HepG2 (cell line): Measurements from ENCODE around the gene LCAT. TPM values are rescaled to one million over a fixed set of nuclear protein-coding genes. Genes with fewer than 3 reads are reported as not detected.
"Not testable (repeated sequence)": the region's sequence is repeated elsewhere in the genome, so short reads cannot be mapped to it uniquely, and the experiment has no call there.

Experiments used
- ATAC-seq: fragments of 200-7000 bp; cut with Tn5 transposase; 3 replicates; pipeline ENCODE4 v1.9.1; 2020; ENCODE audit warnings: mild to moderate bottlenecking, moderate library complexity
- BruUV-seq: library from RNA; stranded (reverse); fragments of 400-500 nt; replicated peaks from 2 replicates; lab custom pipeline; 2021; lab: Mats Ljungman, UMichigan
- CTCF ChIA-PET: fragments of 300-600 bp; formaldehyde crosslinking; extraction: SDS; loops from one replicate; lab custom pipeline; 2021; ENCODE audit warnings: low total read pairs, inconsistent platforms, low intra/inter-chr PET ratio; lab: Yijun Ruan, JAX
- POLR2A ChIA-PET: fragments of 350-600 bp; sonication (Branson Sonifier 250); formaldehyde crosslinking; loops from one replicate; lab custom pipeline; 2020; ENCODE audit warnings: antibody characterized with exemption, inconsistent platforms; lab: Yijun Ruan, JAX
- DNase-seq: peaks from one replicate; pipeline ENCODE4 v3.0.0-alpha.2; 2015; ENCODE audit warnings: low spot score
- FAIRE-seq: peaks from 3 replicates; lab custom pipeline; 2011; peaks lifted over from hg19 to GRCh38; lab: Jason Lieb, UNC
- H2AFZ ChIP-seq: one replicate; pipeline ENCODE4 v1.6.1; 2011; ENCODE audit warnings: low read length, inconsistent platforms
- H3K27ac ChIP-seq: fragments of 300-600 bp; 3 replicates; pipeline ENCODE4 v1.8.0; 2011; ENCODE audit warnings: mixed run types, mild to moderate bottlenecking, mixed read lengths, low read length, inconsistent platforms; ENCODE audit not compliant: insufficient read depth; ENCODE audit errors: extremely low read length
- H3K27me3 ChIP-seq, 2 experiments: fragments of 200-600 bp in 1 of 2; 2 replicates in 1 of 2; 3 replicates in 1 of 2; pipeline versions ENCODE4 v1.6.0 to v1.8.0; 2011; ENCODE audit warnings: low read length in 2 of 2, mild to moderate bottlenecking in 2 of 2, moderate library complexity in 2 of 2, inconsistent platforms in 1 of 2; ENCODE audit not compliant: insufficient read depth in 2 of 2, control insufficient read depth in 1 of 2
- H3K36me3 ChIP-seq, 2 experiments: fragments of 200-600 bp in 1 of 2; replicated peaks in 1 of 2; 2 replicates in 1 of 2; 3 replicates in 1 of 2; pipeline versions ENCODE4 v1.5.1 to v1.8.0; 2011; ENCODE audit warnings: low read length in 2 of 2, inconsistent platforms in 1 of 2; ENCODE audit not compliant: insufficient read depth in 2 of 2, control insufficient read depth in 1 of 2
- H3K4me1 ChIP-seq: 2 replicates; pipeline ENCODE4 v1.5.1; 2012; ENCODE audit warnings: low read length, inconsistent platforms; ENCODE audit not compliant: insufficient read depth
- H3K4me2 ChIP-seq: 2 replicates; pipeline ENCODE4 v1.6.0; 2011; ENCODE audit warnings: low read depth, low read length, inconsistent platforms
- H3K4me3 ChIP-seq, 3 experiments: fragments of 200-600 bp in 1 of 3; sonication (generic), shearing (Covaris generic) in 1 of 3; replicated peaks in 1 of 3; 2 replicates each; pipeline ENCODE4 v1.5.1; 2011 to 2016; ENCODE audit warnings: low read length in 3 of 3, inconsistent platforms in 2 of 3, low read depth in 2 of 3, mild to moderate bottlenecking in 2 of 3, control low read depth in 1 of 3, mixed read lengths in 1 of 3; ENCODE audit not compliant: insufficient read depth in 1 of 3
- H3K79me2 ChIP-seq: one replicate; pipeline ENCODE4 v1.6.1; 2011; ENCODE audit warnings: low read length, inconsistent platforms; ENCODE audit not compliant: insufficient read depth
- H3K9ac ChIP-seq: 2 replicates; pipeline ENCODE4 v1.6.0; 2011; ENCODE audit warnings: mild to moderate bottlenecking, low read depth, low read length, inconsistent platforms; ENCODE audit not compliant: insufficient read depth
- H3K9me3 ChIP-seq: 2 replicates; pipeline ENCODE4 v1.5.1; 2012; ENCODE audit warnings: mild to moderate bottlenecking, low read length
- H4K20me1 ChIP-seq: 2 replicates; pipeline ENCODE4 v1.6.0; 2011; ENCODE audit warnings: inconsistent platforms, mild to moderate bottlenecking, low read length, moderate library complexity; ENCODE audit not compliant: insufficient read depth
- ZNF121 ChIP-seq: sonication (generic); formaldehyde crosslinking; IDR thresholded peaks from 2 replicates; pipeline ENCODE4 v1.5.0; 2020; ENCODE audit warnings: mild to moderate bottlenecking, missing genetic modification reagents
- WGBS: methylation state at CpG from one replicate; pipeline ENCODE4 v1.1.6; 2017; ENCODE audit warnings: low lambda C conversion rate; 5-methylcytosine and 5-hydroxymethylcytosine counted together
- in situ Hi-C: cut with HindIII; loops from 2 replicates; pipeline ENCODE4 v1.10.0; 2017; ENCODE audit warnings: low pct_unique_long_range_greater_than_20kb; ENCODE audit not compliant: extremely low pct_ligation_motif_present
- intact Hi-C: fragments of 100-400 bp; cut with micrococcal nuclease; formaldehyde crosslinking; loops from one replicate; pipeline ENCODE4 v1.10.0; 2022; ENCODE audit not compliant: unreplicated experiment
- polyA plus RNA-seq, 8 experiments: library from polyadenylated mRNA; depleted of rRNA in 3 of 8; stranded (reverse) in 7 of 8; unstranded in 1 of 8; fragments of >200 nt; fragmentation: Illumina TruSeq in 4 of 8; extraction: Trizol in 4 of 8; gene quantifications; 2 replicates each; pipeline versions ENCODE4 v1.2.1 to v1.2.3, GENCODE V29; 2011 to 2016; ENCODE audit warnings: low read depth in 4 of 8, missing spikeins in 1 of 8, mixed read lengths in 1 of 8; ENCODE audit not compliant: insufficient read depth in 1 of 8
- total RNA-seq, 5 experiments: library from RNA; depleted of rRNA; stranded (reverse); fragments of >200 nt; fragmentation: Illumina TruSeq; extraction: Trizol; gene quantifications; 2 replicates each; pipeline ENCODE4 v1.2.3, GENCODE V29; 2016; ENCODE audit warnings: low read depth in 1 of 5
- TF ChIP-seq, protein P1 (sequence below): sonication (generic); formaldehyde crosslinking; IDR thresholded peaks from 2 replicates; pipeline ENCODE4 v1.4.0; 2020; ENCODE audit warnings: missing genetic modification reagents, mild to moderate bottlenecking, borderline replicate concordance
- TF ChIP-seq, protein P2 (sequence below): sonication (generic); formaldehyde crosslinking; conservative IDR thresholded peaks from 2 replicates; pipeline ENCODE4 v1.8.1; 2023; ENCODE audit warnings: missing genetic modification reagents

LCAT gene
- total and polyA plus RNA-seq, 2 of the 13 experiments (the other 11 are each of a cell fraction or from before 2014, with no cell fraction given) = 36.1 to 38.9 TPM

GRCh38 chr16:67937713-67938112 lies 6.2 kb downstream of the LCAT start:
- Histone ChIP-seq H3K36me3 (peaks cover 6 to 11% of the 10 kb centered on the region in 2 experiments; a peak in 4 of 5 replicates), H3K79me2 (peaks cover 24% of the 10 kb centered on the region), H3K4me1 (peaks cover 48% of the 10 kb centered on the region), H4K20me1 (peaks cover 13% of the 10 kb centered on the region; the same call in 1 of the 2 replicates)
- H3K27me3 ChIP-seq, BruUV-seq, H2AFZ ChIP-seq, ATAC-seq, H3K4me3 ChIP-seq, H3K27ac ChIP-seq, intact Hi-C loops, FAIRE-seq: not testable (repeated sequence)
- in situ Hi-C loops = loop anchor here (10.0 kb wide), 1 partner anchor 273 kb away; the partner anchor contains the start of genes ACD, C16orf86, ENKD1 and PARD6A
- 96% methylated on average over 5 of the region's 5 CpGs for WGBS
- TF ChIP-seq, protein P1, sequence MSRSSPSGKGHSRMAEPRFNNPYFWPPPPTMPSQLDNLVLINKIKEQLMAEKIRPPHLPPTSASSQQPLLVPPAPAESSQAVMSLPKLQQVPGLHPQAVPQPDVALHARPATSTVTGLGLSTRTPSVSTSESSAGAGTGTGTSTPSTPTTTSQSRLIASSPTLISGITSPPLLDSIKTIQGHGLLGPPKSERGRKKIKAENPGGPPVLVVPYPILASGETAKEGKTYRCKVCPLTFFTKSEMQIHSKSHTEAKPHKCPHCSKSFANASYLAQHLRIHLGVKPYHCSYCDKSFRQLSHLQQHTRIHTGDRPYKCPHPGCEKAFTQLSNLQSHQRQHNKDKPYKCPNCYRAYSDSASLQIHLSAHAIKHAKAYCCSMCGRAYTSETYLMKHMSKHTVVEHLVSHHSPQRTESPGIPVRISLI (CRISPR knock-in tag) = peak; percentile 51; the same call in 1 of the 2 replicates
- TF ChIP-seq ZNF121 (CRISPR knock-in tag) = peak; percentile 92; the same call in 1 of the 2 replicates
- TF ChIP-seq, protein P2, sequence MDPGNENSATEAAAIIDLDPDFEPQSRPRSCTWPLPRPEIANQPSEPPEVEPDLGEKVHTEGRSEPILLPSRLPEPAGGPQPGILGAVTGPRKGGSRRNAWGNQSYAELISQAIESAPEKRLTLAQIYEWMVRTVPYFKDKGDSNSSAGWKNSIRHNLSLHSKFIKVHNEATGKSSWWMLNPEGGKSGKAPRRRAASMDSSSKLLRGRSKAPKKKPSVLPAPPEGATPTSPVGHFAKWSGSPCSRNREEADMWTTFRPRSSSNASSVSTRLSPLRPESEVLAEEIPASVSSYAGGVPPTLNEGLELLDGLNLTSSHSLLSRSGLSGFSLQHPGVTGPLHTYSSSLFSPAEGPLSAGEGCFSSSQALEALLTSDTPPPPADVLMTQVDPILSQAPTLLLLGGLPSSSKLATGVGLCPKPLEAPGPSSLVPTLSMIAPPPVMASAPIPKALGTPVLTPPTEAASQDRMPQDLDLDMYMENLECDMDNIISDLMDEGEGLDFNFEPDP (CRISPR knock-in tag) = 0 out of 2 replicates have a peak, but pooled peaks have one; percentile 10
- TF ChIP-seq, all 625 proteins: peak for 3; not testable (repeated sequence) for 622
- POLR2A ChIA-PET = interaction anchor here (0.7 to 4.6 kb wide), 5 partner anchors 9 to 176 kb away, joined by 3 to 36 read pairs (median 5); partner anchors contain the start of genes DDX28, DPEP2 and DUS2
- H3K4me2 ChIP-seq, H3K9ac ChIP-seq, DNase-seq, CTCF ChIA-PET, H3K9me3 ChIP-seq: not testable (repeated sequence)
